HAP-1 (cell line): ENCODE data around the gene FOXK1.
"Not testable (repeated sequence)": the region's sequence is repeated elsewhere in the genome, so short reads cannot be mapped to it uniquely, and the experiment has no call there.

Experiments used
- DNase-seq, 2 experiments: peaks; one replicate each; pipeline ENCODE4 v3.0.0-alpha.2; 2016 to 2020; ENCODE audit warnings: low spot score in 2 of 2
- H3K27me3 ChIP-seq: fragments of 250-450 bp; sonication (Bioruptor Pico); 2 replicates; pipeline ENCODE4 v1.5.1; 2020; ENCODE audit warnings: low read depth, mild to moderate bottlenecking, moderate library complexity
- H3K36me3 ChIP-seq: fragments of 250-450 bp; sonication (Bioruptor Pico); replicated peaks from 2 replicates; pipeline ENCODE4 v1.5.1; 2020; ENCODE audit warnings: mild to moderate bottlenecking
- H3K4me1 ChIP-seq: fragments of 250-450 bp; sonication (Bioruptor Pico); 2 replicates; pipeline ENCODE4 v1.5.1; 2020; ENCODE audit warnings: mild to moderate bottlenecking
- H3K4me3 ChIP-seq: fragments of 250-450 bp; sonication (Bioruptor Pico); 2 replicates; pipeline ENCODE4 v1.5.1; 2020; ENCODE audit warnings: mild to moderate bottlenecking, moderate library complexity
- H3K9me3 ChIP-seq: fragments of 250-450 bp; sonication (Bioruptor Pico); 2 replicates; pipeline ENCODE4 v1.5.1; 2020; ENCODE audit warnings: mild to moderate bottlenecking, moderate library complexity
- in situ Hi-C: fragments of 300-500 bp; cut with MboI; formaldehyde crosslinking; loops from 3 replicates; pipeline ENCODE4 v1.14.3; 2020; ENCODE audit warnings: low sequenced_read_pairs, inconsistent platforms, mixed read lengths

FOXK1 gene

DNA sequence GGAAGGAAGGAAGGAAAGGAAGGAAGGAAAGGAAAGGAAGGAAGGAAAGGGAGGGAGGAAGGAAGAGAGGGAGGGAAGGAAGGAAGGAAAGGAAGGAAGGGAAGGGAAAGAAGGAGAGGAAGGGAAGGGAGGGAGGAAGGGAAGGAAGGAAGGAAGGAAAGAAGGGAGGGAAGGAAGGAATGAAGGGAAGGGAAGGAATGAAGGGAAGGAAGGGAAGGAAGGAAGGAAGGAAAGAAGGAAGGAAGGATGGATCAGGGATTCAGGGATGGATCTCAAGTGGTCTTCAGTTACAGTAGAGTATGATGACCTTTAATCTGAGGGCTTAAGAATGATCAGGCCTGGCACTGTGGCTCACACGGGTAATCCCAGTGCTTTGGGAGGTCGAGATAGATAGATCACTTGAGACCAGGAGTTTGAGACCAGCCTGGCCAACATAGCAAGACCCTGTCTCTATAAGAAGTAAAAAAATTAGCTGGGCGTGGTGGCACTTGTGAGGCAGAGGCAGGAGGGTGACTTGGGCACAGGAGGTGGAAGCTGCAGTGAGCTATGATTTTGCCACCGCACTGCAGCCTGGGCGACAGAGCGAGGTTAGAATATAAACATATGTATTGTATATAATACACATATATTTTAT, 760 bp upstream of the FOXK1 start:
- no peak for DNase-seq
- H3K9me3 ChIP-seq = no peaks in the 10 kb centered on the region
- in situ Hi-C loops = loop anchor here (5.0 kb wide), 1 partner anchor 71 kb away; no protein-coding TSS in a partner anchor
- peaks cover 6% of the 10 kb centered on the region for H3K4me1 ChIP-seq
- peaks cover 4% of the 10 kb centered on the region; the same call in 1 of the 2 replicates for H3K36me3 ChIP-seq
- peak overlapping the region; percentile 14 for H3K4me3 ChIP-seq
- H3K27me3 ChIP-seq = no peaks in the 10 kb centered on the region

DNA sequence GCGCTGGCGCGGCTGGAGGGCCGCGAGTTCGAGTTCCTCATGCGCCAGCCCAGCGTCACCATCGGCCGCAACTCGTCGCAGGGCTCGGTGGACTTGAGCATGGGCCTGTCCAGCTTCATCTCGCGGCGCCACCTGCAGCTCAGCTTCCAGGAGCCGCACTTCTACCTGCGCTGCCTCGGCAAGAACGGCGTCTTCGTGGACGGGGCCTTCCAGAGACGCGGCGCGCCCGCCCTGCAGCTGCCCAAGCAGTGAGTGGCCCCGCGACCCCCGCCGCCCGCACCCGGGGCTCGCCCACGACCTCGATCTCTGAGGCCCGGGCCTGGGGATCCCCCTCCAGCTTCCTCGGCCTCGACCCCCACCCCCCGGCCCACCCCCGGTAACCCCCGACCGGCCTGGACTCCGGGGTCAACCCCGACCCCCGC, 537 bp downstream of the FOXK1 start:
- Histone ChIP-seq H3K4me3 (peak overlapping the region; percentile 68), H3K36me3 (peaks cover 6% of the 10 kb centered on the region; the same call in 1 of the 2 replicates), H3K27me3 (no peaks in the 10 kb centered on the region), H3K9me3 (no peaks in the 10 kb centered on the region), H3K4me1 (peaks cover 6% of the 10 kb centered on the region)
- peak in 1 of 2 experiments; percentile 49 for DNase-seq
- in situ Hi-C loops = loop anchor here (5.0 kb wide), 1 partner anchor 70 kb away; no protein-coding TSS in a partner anchor

DNA sequence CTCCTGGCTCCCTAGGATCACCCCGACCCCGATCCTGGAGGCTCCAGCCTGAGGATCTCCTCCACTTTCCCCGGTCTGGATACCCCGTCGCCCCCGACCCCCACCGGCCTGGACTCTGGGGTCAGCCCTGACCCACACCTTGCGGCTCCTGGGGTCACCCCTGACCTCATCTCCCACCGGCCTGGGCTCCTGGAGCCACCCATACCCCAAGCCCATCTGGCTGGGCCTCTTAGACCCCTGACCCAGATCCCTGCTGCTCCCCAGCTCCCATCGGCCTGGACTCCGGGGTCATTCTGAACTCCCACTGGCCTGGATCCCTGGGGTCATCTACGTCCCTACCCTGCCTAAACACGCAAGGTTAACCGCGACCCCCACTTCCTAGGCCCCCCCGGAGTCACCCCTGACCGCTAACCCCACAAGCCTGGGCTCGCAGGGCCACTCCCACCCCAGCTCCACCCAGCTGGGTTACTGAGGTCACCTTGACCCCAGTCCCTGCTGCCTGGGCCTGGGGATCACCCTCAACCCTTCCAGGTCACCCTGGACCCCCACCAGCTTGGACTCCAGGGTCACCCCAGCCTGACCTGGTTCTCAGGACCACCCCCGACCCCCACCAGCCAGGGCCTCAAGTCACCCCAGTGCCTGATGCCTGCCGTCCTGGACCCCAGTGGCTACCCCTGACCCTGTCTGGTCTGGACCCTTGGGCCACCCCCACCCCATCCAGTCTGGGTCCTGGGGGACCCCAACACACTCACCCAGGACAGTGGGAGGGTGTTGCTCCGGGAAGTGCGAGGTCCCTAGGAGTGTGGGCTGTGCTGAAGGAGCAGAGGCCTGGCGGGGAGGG, 1.2 kb downstream of the FOXK1 start:
- Histone ChIP-seq H3K27me3 (no peaks in the 10 kb centered on the region), H3K4me3 (peak overlapping the region; percentile 68), H3K4me1 (peaks cover 6% of the 10 kb centered on the region), H3K36me3 (peaks cover 6% of the 10 kb centered on the region; the same call in 1 of the 2 replicates), H3K9me3 (no peaks in the 10 kb centered on the region)
- in situ Hi-C loops = loop anchor here (5.0 kb wide), 1 partner anchor 69 kb away; no protein-coding TSS in a partner anchor
- no peak for DNase-seq

DNA sequence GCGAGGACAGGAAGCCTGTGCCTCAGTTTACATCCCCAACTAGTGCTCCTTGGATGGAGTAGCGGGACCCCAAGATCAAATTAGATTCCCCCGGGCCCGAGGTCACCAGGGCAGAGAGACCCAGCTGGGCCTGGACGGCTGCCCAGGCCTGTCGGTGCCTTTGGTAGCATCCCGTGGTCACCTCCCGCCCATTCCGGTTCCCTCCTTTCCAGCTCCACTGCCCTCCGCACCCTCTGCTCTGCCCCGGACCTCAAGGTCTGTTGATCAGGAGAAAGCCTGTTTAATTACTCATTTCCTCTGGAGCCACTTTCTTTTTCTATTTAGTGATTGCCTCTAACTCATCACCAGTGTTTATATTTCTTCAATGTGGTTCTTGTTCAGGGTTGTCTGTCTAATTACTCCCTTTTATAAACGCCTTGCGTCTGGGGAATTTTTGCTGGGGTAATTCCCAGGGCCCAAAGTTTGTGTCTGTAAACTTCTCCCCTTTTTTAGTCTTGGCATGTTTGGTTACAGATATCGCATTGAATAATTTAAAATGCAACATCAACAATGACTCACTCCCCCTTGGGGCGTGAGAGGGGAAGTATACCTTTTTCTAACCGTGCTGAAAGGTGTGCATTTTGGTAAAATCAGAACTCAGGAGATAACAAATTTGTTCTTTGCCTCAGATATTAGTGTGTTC, 1.9 kb downstream of the FOXK1 start:
- in situ Hi-C loops = loop anchor here (5.0 kb wide), 1 partner anchor 68 kb away; no protein-coding TSS in a partner anchor
- DNase-seq = peak in 1 of 2 experiments; percentile 38
- Histone ChIP-seq H3K4me3 (peak overlapping the region; percentile 68), H3K27me3 (no peaks in the 10 kb centered on the region), H3K36me3 (peaks cover 6% of the 10 kb centered on the region; the same call in 1 of the 2 replicates), H3K4me1 (peaks cover 6% of the 10 kb centered on the region), H3K9me3 (no peaks in the 10 kb centered on the region)

DNA sequence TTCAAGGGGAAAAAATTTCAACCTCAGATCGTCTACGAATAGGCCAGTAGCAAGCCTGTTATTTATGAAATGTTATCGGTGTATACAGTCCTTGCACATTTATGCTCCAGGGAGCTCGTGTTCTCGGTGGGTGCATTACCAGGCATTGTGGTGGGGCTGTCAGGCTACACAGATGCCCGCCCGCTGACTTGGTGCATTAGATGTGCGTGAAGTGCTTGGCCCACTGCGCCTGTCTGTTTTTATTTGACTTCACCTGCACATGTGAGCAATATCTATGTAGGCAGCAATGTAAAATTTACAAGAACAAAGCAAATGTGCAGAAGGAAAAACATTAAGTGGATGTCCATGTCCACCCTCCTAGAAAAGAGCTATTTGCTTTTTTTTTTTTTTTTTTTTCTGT, 2.8 kb downstream of the FOXK1 start:
- peaks cover 6% of the 10 kb centered on the region; the same call in 1 of the 2 replicates for H3K36me3 ChIP-seq
- peaks cover 6% of the 10 kb centered on the region for H3K4me1 ChIP-seq
- H3K4me3 ChIP-seq = peak overlapping the region; percentile 68
- no peak for DNase-seq
- in situ Hi-C loops = loop anchor here (5.0 kb wide), 1 partner anchor 67 kb away; no protein-coding TSS in a partner anchor
- H3K27me3 ChIP-seq = no peaks in the 10 kb centered on the region
- H3K9me3 ChIP-seq = no peaks in the 10 kb centered on the region

DNA sequence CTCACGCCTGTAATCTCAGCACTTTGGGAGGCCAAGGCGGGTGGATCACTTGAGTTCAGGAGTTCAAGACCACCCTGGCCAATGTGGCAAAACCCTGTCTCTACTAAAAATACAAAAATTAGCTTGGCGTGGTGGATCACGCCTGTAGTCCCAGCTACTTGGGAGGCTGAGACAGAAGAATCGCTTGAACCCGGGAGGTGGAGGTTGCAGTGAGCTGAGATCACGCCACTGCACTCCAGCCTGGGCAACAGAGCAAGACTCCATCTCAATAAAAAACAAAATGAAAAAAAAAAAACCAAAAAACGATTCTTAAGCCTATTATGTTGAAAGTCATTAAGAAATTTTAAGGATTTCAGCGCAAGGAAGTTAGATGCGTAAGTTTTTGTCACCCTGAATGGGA, 3.6 kb downstream of the FOXK1 start:
- in situ Hi-C loops, H3K4me3 ChIP-seq, DNase-seq, H3K9me3 ChIP-seq, H3K36me3 ChIP-seq, H3K27me3 ChIP-seq: not testable (repeated sequence)
- peaks cover 12% of the 10 kb centered on the region for H3K4me1 ChIP-seq

DNA sequence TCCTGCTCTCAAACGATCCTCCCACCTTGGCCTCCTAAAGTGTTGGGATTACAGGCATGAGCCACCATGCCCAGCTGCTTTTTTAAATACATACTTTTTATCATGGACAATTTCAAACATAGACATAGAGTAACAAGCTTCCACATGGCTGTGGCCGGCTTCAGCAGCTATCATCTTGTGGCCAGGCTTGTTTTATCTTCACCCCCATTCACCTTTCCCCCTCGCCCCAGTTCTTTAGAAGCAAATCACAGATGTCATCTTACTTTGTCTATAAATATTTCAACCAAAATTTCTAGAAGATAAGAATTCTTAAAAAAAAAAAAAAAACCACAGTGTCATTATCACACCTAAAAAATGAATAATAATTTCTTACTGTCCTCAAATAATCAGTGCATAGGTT, 5.9 kb downstream of the FOXK1 start:
- H3K36me3 ChIP-seq = peaks cover 6% of the 10 kb centered on the region; the same call in 1 of the 2 replicates
- H3K4me1 ChIP-seq = peaks cover 15% of the 10 kb centered on the region
- no peak for DNase-seq
- no peaks in the 10 kb centered on the region for H3K9me3 ChIP-seq
- H3K27me3 ChIP-seq = no peaks in the 10 kb centered on the region
- in situ Hi-C loops = no loop called here
- no peak overlapping the region for H3K4me3 ChIP-seq

DNA sequence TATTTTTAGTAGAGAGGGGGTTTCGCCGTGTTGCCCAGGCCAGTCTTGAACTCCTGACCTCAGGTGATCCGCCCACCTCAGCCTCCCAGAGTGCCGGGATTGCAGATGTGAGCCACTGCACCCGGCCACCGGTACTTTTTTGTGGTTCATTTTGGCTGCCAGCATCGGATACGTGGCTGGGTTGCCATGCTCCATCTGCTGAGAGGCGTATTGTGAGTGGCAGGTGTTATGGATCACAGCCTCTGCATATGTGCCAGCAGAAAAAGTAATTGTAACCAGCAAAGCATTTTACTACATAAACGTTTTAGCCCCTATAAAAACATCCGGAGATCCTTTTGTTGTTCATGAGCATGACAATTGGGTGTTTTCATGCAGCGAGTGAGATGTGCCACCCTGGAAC, 7.1 kb downstream of the FOXK1 start:
- no peaks in the 10 kb centered on the region for H3K27me3 ChIP-seq
- in situ Hi-C loops = no loop called here
- H3K9me3 ChIP-seq = no peaks in the 10 kb centered on the region
- H3K4me3 ChIP-seq = no peak overlapping the region
- peaks cover 6% of the 10 kb centered on the region; the same call in 1 of the 2 replicates for H3K36me3 ChIP-seq
- no peak for DNase-seq
- H3K4me1 ChIP-seq = peaks cover 16% of the 10 kb centered on the region

DNA sequence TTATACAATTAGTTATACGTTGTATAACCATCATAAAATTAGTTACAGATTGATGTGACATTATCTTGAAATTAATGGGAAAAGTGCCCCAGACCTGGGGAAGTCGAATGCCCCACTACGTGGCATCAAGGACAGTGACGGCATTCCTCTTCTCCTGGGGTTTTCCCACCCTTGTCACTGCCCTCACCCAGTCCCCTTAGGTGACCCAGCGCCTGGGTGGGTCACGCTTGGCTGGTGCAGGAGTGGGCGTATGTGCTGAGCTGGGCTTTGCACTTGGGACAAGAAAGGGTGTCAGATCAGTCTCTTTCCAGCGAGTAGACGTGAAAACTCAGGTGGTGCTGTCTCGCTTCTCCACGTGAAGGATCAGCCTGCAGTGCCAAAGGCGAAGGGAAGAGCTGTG, 7.6 kb downstream of the FOXK1 start:
- Histone ChIP-seq H3K36me3 (peaks cover 6% of the 10 kb centered on the region; the same call in 1 of the 2 replicates), H3K27me3 (no peaks in the 10 kb centered on the region), H3K4me3 (no peak overlapping the region), H3K9me3 (no peaks in the 10 kb centered on the region), H3K4me1 (peaks cover 16% of the 10 kb centered on the region)
- in situ Hi-C loops = no loop called here
- DNase-seq = no peak

DNA sequence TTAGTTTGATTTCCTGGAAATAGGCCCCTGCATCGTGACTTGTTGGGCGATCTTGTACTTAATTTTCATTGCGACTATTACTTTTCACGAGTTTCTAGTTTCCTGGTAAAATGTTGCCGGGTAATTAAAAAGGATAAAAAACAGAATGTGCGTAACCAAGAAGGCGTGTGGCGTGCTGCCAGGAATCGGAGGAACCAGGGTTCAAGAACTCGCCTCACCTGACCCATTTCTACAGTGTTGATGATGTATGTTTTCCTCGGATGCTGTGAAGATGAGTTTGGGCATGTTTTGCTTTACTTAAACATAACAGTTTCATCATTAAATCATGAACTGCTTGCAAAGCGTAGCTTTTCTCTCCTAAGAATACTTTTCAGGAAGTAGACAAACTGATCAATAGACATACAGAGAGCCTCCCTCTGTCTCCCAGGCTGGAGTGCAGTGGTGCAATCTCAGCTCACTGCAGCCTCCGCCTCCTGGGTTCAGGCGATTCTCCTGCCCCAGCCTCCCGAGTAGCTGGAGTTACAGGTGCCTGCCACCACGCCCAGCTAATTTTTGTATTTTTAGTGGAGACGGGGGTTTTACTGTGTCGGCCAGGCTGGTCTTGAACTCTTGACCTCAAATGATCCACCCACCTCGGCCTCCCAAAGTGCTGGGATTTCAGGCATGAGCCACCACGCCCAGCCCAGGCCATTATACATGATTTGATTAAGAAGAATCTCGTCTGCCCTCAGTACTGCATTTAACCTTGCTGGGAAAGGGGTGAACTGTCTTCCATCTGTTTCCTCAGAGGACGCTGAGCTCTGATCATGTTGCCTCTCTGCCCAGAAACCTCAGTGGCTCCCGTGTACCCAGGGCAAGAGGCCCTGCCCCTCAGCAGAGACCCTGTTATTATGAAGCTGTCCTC, 9.1 kb downstream of the FOXK1 start:
- no peak for DNase-seq
- Histone ChIP-seq H3K9me3 (no peaks in the 10 kb centered on the region), H3K36me3 (peaks cover 3% of the 10 kb centered on the region; the same call in 1 of the 2 replicates), H3K4me1 (peaks cover 13% of the 10 kb centered on the region), H3K4me3 (no peak overlapping the region), H3K27me3 (no peaks in the 10 kb centered on the region)
- in situ Hi-C loops = no loop called here

DNA sequence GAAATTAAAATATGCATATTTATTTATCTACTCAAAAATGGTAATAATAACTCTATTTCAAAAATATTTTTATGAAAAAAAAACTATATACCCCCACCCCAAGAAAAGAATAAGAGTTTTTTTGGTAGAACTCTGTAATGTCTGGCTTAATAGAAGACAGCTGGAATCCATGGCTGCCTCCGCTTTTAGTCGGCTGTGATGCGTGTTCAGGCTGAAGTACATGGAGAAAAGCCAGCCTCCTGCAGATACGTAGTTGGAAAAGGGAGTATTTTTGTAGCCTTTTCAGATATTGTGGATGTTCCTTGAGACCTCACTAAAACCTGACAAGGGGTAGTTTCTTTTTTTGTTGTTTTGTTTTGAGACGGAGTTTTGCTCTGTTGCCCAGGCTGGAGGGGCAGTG, 10.0 kb downstream of the FOXK1 start:
- no peak overlapping the region for H3K4me3 ChIP-seq
- DNase-seq = no peak
- H3K4me1 ChIP-seq = peaks cover 13% of the 10 kb centered on the region
- no peaks in the 10 kb centered on the region for H3K27me3 ChIP-seq
- 0 out of 2 replicates have a peak, but pooled peaks cover 2% of the 10 kb centered on the region for H3K36me3 ChIP-seq
- H3K9me3 ChIP-seq = no peaks in the 10 kb centered on the region
- in situ Hi-C loops = no loop called here

DNA sequence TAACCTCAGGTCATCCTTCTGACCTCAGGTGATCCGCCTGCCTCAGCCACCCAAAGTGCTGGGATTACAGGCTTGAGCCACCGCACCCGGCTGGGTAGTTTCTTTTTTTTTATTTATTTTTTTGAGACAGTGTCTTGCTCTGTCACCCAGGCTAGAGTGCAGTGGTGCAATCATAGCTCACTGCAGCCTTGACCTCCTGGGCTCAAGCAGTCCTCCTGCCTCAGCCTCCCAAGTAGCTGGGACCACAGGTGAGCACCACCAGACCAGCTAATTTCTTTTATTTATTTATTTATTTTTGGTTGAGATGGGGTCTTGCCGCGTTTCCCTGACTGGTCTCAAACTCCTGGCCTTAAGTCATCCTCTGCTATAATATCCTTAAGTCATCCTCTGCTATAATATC, 10.5 kb downstream of the FOXK1 start:
- H3K27me3 ChIP-seq, in situ Hi-C loops, H3K36me3 ChIP-seq, H3K9me3 ChIP-seq, H3K4me3 ChIP-seq, DNase-seq: not testable (repeated sequence)
- H3K4me1 ChIP-seq = peaks cover 13% of the 10 kb centered on the region

DNA sequence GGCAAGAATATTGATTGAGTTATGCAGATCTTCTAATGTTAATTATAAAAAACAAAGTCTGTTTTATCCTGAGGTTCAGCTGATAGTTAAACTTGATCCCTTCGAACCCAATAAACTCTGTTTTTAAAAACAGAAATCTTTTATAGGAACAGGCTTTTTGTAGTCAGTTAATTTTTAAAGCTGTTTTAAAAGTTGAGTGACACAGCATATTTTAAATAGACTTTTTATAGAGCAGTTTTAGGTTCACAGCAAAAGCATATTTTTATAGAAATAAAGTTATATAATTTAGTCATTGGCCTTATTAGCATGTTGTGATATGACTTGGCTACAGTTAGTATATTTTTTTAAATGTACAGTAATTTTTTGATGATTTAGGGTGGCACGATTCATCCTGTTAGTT, 11.1 kb downstream of the FOXK1 start:
- Histone ChIP-seq H3K4me1 (peaks cover 13% of the 10 kb centered on the region), H3K9me3 (no peaks in the 10 kb centered on the region), H3K4me3 (no peak overlapping the region), H3K36me3 (0 out of 2 replicates have a peak, but pooled peaks cover 2% of the 10 kb centered on the region), H3K27me3 (no peaks in the 10 kb centered on the region)
- no peak for DNase-seq
- in situ Hi-C loops = no loop called here
